Thoracic aorta (tissue), 2 donors: Measurements from ENCODE around the gene PPFIBP1. TPM values are rescaled to one million over a fixed set of nuclear protein-coding genes. Genes with fewer than 3 reads are reported as not detected.
"Not testable (repeated sequence)": the region's sequence is repeated elsewhere in the genome, so short reads cannot be mapped to it uniquely, and the experiment has no call there.

Source experiments
- ATAC-seq: fragments of 150-250 bp; one replicate; pipeline ENCODE4 v1.8.0; 2017; ENCODE audit warnings: low read depth; ENCODE audit not compliant: insufficient number of reproducible peaks, low FRiP score
- DNase-seq: peaks from one replicate; pipeline ENCODE4 v3.0.0-alpha.2; 2020; ENCODE audit warnings: low spot score
- H3K27ac ChIP-seq, 2 donors: fragments of 200-600 bp; sonication (generic); 1 replicate in 1 of 2; 2 replicates in 1 of 2; pipeline ENCODE4 v1.5.1; 2016; ENCODE audit warnings: mild to moderate bottlenecking in 2 of 2, moderate library complexity in 2 of 2
- H3K27me3 ChIP-seq: fragments of 200-600 bp; sonication (generic); replicated peaks from 2 replicates; pipeline ENCODE4 v1.6.0; 2016; ENCODE audit warnings: mild to moderate bottlenecking; ENCODE audit not compliant: insufficient read depth
- H3K36me3 ChIP-seq: fragments of 200-600 bp; sonication (generic); one replicate; pipeline ENCODE4 v1.5.1; 2016
- H3K4me1 ChIP-seq, 2 donors: fragments of 200-600 bp; sonication (generic); 1 replicate in 1 of 2; 2 replicates in 1 of 2; pipeline versions ENCODE4 v1.5.1 to v1.6.0; 2016; ENCODE audit warnings: low read depth in 2 of 2, mild to moderate bottlenecking in 1 of 2; ENCODE audit not compliant: control insufficient read depth in 1 of 2
- H3K4me3 ChIP-seq: fragments of 200-600 bp; sonication (generic); 2 replicates; pipeline ENCODE4 v1.5.1; 2016; ENCODE audit warnings: mild to moderate bottlenecking
- H3K9me3 ChIP-seq: fragments of 200-600 bp; sonication (generic); 2 replicates; pipeline ENCODE4 v1.5.1; 2016
- CTCF ChIP-seq: fragments of 200-600 bp; sonication (generic); IDR thresholded peaks from one replicate; pipeline ENCODE4 v1.5.1; 2019; ENCODE audit warnings: antibody characterized with exemption
- total RNA-seq, 2 donors: library from RNA; depleted of rRNA; stranded (reverse); fragments of >200 nt; gene quantifications; one replicate each; pipeline versions ENCODE4 v1.1.0 to v1.2.3, GENCODE V29; 2016

PPFIBP1 gene
- total RNA-seq, 2 donors from 2014 or later: 103 to 232 TPM

DNA sequence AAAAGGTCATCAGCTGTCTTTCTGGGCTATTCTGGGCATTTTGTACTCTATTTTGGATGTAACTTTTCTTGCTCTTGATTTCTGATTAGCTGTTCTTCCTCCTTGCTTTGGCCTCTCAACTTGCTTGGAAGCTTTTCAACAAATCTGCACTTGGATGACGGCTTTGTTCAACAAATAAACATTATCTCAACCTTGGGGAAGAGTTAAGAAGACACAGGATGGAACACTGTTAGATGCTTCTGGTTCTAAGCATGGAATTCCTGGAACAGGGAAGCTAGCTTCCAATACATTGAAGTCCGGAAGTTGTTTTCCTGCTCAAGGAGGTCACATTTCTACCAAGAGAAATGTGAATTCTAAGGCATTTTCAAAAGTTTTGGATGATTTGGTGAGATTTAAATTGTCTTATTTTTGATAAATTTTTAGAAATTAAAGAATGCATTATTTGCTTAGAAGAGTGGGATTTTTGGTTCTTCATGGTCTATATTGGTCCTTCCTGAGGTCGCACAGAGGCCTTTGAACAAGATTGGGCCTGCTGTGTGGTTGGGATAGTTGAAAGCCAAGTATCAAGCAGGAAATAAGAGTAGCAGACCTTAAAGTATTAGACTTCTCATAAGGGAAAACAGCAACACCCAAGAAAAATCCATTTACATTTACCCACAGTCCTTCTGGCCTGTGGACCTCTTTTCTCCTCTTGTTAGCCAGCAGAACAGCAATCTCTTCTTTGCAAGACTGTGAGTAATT lies 59.2 kb downstream of the PPFIBP1 start:
- Histone ChIP-seq H3K4me3 (no peak overlapping the region), H3K4me1 (peaks cover 15 to 34% of the 10 kb centered on the region in 2 donors), H3K9me3 (no peaks in the 10 kb centered on the region), H3K27me3 (no peaks in the 10 kb centered on the region), H3K36me3 (peaks cover 5% of the 10 kb centered on the region), H3K27ac (peak overlapping the region; percentile 7 to 22)
- DNase-seq: no peak
- ATAC-seq: no peak
- TF ChIP-seq CTCF: no peak

GRCh38 chr12:27583981-27584380 lies 60.0 kb downstream of the PPFIBP1 start:
- Histone ChIP-seq H3K36me3 (no peaks in the 10 kb centered on the region), H3K9me3 (no peaks in the 10 kb centered on the region), H3K4me1 (peaks cover 17 to 38% of the 10 kb centered on the region in 2 donors), H3K27ac (peak overlapping the region in 1 of 2 donors; percentile 7), H3K4me3 (no peak overlapping the region), H3K27me3 (no peaks in the 10 kb centered on the region)
- DNase-seq (no peak), ATAC-seq (no peak)
- no peak for TF ChIP-seq CTCF

DNA sequence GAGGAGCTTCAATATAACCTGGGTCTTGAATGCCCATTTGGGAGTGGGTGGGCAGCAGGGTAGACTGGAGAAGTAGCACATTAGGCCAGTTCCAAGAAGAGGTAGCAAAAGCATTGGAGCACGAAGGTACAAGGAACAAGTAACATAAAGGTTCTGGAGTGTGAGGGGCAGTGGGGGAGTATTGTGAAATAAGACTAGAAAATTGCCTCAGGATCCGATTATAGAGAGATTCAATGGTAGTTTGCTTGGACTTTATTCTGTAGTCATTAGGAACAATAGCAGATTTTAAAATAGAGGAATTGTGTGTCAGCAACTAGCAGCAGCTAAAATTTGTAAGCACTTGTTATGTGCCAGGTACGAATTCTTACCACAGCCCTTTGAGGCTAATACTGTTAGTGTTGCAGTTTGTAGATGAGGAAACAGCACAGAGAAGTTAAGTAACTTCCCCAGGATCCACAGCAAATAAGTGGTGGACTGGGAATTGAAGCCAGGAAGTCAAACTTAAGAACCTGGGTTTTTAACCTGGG lies 61.8 kb downstream of the PPFIBP1 start:
- ATAC-seq: no peak
- Histone ChIP-seq H3K9me3 (no peaks in the 10 kb centered on the region), H3K4me3 (no peak overlapping the region), H3K27ac (no peak overlapping the region), H3K4me1 (peaks cover 17 to 36% of the 10 kb centered on the region in 2 donors), H3K27me3 (no peaks in the 10 kb centered on the region), H3K36me3 (no peaks in the 10 kb centered on the region)
- DNase-seq: no peak
- no peak for TF ChIP-seq CTCF

- H3K27me3 ChIP-seq, H3K4me3 ChIP-seq, H3K36me3 ChIP-seq, DNase-seq, H3K9me3 ChIP-seq, ATAC-seq, H3K27ac ChIP-seq: not testable (repeated sequence)
- H3K4me1 ChIP-seq: peaks cover 8 to 29% of the 10 kb centered on the region in 2 donors
These were observed 64.2 kb downstream of the PPFIBP1 start for GRCh38 chr12:27588075-27588730.

DNA sequence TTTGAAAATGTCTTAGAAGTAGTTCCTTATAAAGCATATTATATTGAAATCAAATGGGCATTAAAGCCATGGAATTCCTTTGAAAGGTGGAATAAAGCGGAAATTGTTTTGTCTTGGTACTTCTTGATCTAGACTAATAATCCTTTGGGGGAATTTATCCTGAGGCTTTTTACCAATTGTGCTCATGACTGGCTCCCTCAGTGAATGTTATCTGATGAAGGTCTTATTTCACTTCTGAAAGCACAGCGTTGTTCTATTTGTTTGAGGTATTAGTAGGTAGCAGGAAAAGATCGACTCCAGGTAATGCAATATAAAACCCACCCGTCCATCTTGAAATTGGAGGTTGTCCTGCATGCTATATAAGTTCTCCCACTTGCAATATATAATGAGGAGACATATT lies 64.8 kb downstream of the PPFIBP1 start:
- Histone ChIP-seq H3K36me3 (no peaks in the 10 kb centered on the region), H3K9me3 (no peaks in the 10 kb centered on the region), H3K4me3 (no peak overlapping the region), H3K27me3 (no peaks in the 10 kb centered on the region), H3K27ac (no peak overlapping the region), H3K4me1 (peaks cover 4 to 29% of the 10 kb centered on the region in 2 donors)
- DNase-seq (no peak), ATAC-seq (no peak)
- TF ChIP-seq CTCF: no peak
